Fibroblast of skin of right quadriceps (primary cell): ENCODE measurements around the gene STAG1.
"Not testable (repeated sequence)": the region's sequence is repeated elsewhere in the genome, so short reads cannot be mapped to it uniquely, and the experiment has no call there.

Experiments used
- DNase-seq: peaks from one replicate; pipeline ENCODE4 v3.0.0-alpha.2; 2013

STAG1 gene

DNA sequence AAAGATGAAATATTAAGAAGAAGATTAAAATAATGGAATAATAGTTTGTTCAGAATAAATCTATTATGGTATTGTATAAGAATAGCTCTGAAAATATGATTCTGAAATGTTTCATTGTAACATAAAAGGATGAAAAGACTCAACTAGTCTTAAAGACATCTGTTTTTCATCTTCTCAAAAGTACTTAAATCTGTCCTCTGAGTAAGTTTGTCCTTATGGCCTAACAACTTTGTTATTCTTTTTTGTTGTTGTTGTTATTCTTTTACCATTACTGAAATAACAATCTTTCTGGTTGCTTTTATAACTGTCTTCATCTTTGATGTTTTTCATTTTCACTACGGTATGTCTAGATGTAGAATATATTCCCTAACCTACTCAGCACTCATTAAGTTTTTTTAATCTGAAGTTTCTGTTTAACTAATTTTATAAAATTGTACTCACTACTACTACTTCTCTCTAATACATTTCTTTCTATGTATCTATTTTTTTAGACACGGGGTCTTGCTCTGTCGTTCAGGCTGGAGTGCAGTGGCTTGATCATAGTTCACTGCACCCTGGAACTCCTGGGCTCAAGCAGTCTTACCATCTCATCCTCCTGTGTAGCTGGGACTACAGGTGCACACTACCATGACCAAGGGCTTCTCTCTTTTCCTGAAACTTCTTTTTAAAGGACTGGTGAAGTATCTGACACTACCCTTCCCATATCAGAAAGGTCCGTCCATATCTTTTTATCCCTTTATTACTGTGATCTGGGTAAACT lies 261.4 kb downstream of the STAG1 start:
- DNase-seq, result no peak

DNA sequence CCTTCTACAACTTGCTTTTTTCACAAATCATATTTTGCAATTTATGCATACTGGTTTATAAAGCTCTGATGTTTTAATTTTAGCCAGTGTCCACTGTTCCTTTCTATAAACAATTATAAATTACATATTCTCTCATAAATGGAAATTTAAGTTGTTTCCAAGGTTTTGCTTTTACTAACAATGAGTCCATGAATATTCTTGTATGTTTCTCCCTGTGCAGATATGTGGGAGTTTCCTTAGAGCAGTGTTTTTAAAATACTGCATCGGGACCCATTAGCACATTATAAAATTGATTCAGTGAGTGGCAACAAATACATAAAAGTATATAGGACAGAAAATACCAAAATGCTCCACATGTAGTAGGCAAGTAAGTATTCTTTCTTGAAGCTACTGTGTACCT lies 266.4 kb downstream of the STAG1 start:
- DNase-seq, result no peak

DNA sequence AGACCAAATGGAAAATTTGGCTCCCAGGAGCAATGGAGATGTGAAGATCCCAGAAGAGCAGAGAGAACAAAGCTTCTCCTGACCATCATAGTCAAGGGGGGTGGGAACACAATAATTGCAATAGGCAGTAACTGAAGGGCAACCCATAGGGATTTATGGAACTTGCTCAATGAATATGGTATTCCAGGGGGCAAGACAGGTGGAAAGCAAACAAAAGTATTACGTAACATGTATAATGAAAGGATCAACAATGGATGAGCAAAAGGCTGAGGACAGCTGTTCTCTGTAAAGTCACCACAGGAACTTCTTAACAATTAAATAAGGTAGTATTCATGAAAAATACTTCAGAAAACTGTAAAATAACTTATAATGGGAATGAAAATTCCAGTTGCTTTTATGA lies 275.9 kb downstream of the STAG1 start:
- DNase-seq, result no peak

DNA sequence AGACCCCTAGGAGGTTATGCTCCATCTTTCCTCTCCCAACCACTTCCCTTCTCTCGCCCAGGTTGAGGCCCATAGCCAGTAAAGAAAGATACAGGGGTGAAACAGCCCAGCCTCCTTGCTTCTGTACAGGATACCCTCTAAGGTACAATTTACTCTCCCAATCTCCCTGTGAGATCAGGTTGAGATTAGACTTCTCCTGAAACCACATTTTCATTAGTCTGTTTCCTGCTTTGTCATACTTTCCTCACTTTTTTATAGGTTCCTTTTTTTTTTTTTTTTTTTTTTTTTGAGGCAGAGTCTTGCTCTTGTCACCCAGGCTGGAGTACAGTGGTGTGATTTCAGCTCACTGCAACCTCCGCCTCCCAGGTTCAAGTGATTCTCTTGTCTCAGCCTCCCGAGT lies 277.3 kb downstream of the STAG1 start:
- DNase-seq, result not testable (repeated sequence)

DNA sequence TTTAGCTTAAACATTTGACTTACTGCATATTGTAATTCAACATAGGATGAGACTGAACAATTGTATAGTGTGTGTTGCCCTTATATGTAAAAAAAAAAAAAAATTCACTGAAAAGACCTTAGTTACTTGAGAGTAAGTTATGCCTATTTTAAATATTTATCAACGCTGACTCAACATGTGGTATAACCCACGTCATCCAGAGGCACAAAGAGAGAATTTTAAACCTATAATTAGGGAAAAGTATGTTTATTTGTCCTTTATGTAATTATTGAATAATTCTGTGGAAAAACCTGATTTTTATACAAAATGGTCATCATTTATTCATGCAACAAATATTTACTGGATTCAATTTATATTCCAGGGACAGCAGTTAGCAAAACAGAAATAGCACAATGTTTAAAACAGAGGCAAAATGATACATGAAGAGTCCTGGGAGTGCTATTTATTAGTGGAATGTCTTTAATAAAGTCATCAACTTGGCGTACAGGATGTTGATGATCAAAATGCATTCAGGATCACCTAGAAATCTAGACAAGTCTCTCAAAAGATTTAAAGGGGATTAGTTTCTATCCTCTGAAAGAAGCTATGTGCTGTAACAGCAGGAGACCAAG lies 278.4 kb downstream of the STAG1 start:
- peak; percentile 71 for DNase-seq

DNA sequence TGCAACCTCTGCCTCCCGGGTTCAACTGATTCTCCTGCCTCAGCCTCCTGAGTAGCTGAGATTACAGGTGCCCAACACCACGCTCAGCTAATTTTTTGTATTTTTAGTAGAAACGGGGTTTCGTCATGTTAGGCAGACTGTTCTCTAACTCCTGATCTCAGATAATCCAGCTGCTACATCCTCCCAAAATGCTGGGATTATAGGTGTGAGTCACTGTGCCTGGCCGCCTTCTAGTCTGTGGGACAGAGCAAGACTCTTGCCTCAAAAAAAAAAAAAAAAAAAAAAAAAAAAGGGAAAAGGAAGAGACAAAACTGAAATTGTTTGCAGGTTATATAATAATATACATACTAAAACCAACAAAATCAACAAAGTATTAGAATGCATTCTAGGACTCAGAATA lies 286.9 kb downstream of the STAG1 start:
- DNase-seq, result peak; percentile 17

DNA sequence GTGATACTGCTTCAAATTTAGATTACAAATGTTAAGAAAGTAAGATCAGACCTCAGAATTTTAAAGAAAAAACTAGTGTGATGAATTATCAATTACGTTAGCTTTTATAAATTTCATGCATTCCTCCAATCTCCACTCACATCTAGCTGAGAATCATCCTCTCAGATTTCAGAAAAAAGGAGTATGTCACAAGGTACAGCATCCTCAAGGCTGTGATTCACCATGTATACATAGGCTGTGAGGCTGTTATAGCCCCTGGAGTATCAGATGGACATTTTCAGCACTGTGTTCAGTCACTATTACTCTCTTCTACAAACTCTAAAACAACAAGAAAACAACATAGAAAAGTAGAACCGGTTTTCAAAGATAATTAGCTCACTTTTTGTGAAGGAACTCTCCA lies 287.7 kb downstream of the STAG1 start:
- DNase-seq, result peak; percentile 44

DNA sequence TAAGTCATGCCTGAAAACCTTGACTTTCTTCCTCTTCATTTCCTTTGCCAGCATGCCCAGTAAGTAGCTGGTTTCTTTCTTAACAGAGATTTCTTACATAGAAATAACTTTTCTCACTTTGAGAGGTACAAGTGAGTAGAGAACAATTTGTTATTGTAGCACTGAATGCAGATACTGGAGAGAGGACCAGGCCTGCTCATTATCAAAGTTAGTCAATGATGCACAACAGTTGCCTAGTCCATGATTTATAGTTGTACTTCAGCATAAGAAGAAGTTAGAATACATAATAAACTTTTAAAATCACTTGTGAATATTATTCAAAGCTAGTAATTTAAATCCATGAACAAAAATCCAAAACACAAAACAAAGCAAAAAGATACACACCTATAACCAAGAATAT lies 289.0 kb downstream of the STAG1 start:
- no peak for DNase-seq

DNA sequence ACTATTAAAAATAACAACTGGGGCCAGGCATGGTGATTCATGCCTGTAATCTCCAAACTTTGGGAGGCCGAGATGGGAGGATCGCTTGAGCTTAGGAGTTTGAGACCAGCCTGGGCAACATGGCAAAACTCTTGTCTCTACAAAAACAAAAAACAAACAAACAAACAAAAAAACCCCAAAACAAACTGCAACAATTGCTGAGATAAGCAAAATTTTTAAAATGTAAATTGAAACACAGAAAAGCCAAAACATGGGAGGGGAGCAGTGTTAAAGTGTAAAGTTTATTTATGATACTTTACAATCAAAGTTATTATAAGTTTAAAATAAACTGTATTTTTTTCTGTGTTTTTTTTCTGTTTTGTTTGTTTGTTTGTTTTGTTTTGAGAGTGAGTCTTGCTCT lies 294.4 kb downstream of the STAG1 start:
- DNase-seq, result no peak

DNA sequence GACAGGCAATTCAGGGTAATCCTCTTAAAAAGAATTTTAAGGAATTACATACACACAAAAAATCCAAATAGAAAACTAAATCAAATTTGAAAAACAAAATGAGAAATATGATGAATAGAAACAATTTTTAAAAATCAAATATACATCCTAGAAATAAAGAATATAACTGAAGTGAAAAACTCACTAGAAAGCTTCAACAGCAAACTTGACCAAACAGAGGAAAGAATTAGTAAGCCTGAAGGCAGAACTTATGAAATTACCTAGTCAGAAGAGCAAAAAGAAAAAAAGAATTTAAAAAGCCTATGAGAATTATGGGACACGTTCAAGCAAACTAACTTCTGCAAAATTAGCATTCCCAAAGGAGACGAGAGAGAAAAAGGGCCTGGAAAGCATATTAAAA lies 296.0 kb downstream of the STAG1 start:
- DNase-seq, result no peak

DNA sequence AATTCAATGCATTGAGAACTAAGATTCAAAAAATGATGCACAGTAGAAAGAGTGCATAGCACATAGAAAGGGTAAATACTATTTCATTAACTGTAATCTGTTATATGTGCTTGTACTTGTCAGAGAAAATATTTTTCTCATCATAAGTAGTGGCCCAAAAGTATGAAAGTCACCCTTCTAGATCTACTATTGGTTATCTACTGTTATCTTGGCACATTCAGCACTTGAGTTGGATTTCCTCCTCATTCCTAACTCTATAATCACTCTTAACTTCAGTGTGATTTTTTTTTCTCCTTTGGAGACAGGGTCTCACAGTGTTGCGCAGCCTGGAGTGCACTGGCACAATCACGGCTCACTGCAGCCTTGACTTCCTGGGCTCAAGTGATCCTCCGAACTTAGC lies 307.6 kb downstream of the STAG1 start:
- DNase-seq, result peak; percentile 3

DNA sequence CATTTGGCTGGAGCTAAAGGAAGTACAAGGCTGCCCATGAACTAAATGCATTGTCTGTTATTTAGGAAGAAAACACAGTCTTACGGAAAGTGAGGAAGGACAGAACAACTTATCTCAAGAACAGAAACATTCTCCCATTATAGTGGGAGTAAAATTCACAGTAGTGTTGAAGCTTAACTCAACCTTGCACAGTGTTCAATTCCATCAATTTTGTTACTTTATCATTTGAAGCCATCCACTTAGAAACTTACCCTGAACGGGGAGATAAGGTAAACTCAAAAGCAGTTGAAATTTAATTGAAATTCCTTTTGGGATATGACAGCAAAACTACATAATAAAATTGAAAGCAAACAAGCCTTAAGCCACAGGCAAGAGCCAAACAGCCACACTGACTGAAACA lies 315.1 kb downstream of the STAG1 start:
- no peak for DNase-seq

DNA sequence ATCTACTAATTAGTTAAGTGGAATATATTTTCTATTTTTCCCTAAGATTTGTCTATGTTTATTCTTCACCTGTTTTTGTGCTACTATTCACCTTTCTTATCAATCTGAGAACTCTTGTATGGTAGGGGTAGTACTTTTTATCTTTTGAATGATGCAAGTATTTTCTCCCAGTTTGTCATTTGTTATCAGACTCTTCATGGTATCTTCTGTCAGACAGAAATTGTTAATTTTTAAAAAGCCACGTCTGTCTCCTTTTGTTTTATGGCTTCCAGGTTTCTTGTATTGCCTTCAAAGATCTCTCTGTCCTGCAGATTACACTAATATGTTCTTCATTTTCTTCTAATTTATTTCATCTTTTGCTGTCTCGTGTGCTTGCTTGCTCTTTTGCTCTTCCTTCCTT lies 317.7 kb downstream of the STAG1 start:
- no peak for DNase-seq

DNA sequence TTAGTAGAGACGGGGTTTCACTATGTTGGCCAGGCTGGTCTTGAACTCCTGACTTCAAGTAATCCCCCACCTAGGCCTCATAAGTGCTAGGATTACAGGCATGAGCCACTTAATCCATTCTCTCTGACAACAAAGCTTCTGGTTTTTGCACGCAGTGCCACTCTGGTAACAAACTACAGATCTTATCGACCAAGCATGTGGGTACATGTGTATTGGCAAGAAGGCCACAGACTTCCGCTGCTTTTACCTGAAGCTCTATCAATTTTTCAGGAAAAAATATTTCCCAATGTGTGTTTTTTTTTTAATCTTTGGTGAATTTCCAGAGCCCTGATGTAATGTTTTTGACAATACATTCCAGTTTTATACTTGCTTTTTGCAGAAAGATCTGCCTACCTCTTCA lies 319.5 kb downstream of the STAG1 start:
- DNase-seq, result no peak

DNA sequence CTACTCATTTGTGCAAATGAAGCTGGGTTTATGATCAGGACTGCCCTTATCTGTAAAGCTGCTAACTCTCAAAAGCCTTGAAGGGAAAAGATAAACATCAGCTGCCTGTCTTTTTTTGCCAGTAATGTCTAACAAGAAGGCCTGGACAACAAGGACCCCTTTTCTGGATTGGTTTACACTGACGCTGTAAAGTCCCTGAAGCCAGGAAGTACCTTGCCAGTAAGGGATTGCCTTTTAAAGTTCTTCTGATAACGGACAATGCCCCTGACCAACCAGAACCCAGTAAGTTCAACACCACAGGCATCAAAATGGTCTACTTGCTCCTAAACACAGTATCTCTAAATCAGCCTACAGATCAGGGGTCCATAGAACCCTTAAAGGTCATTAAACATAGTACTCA lies 324.0 kb downstream of the STAG1 start:
- no peak for DNase-seq

DNA sequence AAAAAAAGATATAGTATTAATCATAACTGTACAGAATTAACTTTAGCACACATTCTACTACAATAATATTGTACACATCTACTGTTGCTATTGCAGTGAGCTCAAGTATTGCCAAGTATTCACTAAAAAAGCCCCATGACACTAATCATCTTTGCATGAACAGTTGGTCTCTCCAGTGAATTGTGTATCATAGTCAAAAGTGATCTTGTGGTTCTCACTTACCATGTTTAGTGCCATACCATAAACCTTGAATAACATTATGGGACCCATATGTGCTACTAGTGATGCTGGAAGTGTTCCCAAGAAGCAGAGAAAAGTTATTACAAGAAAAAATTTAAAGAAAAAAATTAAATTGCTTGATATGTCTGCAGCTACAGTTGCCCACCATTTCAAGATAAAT lies 324.9 kb downstream of the STAG1 start:
- DNase-seq, result no peak

DNA sequence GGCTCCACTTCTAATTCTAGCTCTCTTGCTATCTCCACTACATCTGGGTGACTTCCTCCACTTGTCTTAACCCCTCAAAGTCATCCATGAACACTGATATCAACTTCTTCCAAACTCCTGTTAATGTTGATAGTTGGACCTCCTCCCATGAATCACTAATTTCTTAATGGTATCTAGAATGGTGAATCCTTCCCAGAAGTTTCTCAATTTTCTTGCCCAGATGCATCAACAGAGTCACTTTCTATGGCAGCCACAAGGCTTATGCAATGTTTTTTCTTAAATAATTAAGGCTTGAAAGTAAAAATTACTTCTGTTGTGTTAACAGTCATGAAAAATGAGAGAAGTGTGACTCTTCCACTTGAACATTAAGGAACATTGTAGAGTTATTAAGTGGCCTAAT lies 337.7 kb downstream of the STAG1 start:
- DNase-seq, result no peak

DNA sequence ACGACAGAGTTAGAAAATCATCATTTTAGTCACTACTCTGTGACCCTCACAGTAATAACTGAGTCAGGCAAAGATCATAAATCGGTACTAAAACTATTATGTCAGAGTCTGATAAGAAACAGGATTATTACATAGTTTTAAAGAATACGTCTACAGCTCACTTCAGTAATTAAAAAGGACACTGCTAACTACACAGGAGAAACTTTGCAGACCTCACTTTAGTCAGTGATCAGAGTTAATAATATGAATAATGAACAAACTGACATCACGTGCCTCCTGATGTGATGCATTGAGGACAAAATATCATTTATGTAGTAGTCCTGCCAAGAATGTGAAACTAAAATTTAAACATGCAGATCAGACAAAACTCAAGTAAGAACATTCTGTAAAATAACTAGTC lies 339.9 kb downstream of the STAG1 start:
- no peak for DNase-seq

DNA sequence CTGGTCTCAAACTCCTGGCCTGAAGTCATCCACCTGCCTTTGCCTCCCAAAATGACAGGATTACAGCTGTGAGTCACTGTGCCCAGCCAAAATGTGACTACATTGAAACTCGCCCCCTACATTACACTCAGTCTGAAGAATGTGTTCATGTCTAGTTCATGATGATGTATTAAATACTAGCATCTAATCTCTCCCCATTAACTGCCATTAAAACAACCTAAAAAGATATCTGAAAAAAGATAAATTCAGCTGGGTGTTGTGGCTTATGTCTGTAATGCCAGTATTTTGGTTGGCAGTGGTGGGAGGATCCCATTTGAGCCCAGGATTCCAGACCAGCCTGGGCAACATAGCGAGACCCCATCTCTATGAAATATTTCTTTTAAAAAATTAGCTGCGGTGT lies 342.6 kb downstream of the STAG1 start:
- DNase-seq, result no peak

DNA sequence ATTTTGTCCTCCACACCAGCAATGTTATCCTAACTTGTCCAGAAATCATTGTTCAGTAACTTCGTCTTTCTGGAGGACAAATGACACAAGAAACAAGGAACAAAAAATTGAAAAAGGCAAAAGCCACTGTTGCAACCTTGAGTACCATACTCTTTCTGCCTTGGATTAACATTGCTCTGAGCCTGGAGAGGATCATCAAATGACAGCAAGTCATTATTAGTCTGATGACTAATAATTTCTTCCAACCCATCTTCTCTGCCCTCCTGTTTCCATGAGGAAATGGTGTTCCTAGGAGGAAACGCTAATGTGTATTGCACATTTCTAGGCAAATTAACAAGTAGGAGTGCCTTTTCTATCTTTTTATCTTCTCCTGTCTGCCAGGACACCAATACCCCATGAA lies 348.1 kb downstream of the STAG1 start:
- no peak for DNase-seq

DNA sequence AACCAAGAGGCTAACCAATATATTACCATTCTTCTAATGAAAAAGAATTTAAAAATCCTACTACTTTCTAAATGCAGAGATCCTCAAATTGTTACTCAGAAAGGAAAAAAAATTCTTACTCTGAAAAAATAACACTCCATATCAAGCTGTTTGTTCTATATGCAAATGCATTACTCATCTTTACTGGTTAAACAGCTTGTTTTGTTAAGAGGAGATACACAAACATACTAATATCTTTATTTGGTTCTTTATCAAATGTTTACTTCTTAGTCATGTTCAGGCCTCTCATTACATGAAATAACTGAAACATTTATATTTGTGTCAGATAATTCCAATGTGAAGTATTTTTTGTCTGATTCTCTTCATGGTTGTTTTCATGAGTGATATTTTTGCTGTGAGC lies 355.3 kb downstream of the STAG1 start:
- no peak for DNase-seq

DNA sequence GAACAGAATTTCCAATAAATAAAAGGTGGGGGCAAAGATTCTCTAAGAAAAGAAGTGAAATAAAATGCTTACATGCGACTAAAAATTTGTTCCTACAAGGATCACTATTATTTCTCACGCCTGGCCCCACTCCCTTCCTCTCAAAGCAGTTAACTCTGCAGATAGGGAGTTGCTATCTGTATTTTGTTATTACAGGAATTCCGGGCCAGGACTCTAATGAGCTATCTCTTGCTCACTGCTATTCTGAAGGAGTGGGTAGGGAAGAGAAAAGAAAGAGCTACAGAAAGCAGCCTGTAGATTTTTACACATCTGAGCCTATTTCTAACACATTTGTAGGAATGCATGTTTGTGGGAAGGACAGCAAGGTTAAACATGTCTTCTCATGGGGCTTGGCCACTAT lies 361.6 kb downstream of the STAG1 start:
- no peak for DNase-seq

DNA sequence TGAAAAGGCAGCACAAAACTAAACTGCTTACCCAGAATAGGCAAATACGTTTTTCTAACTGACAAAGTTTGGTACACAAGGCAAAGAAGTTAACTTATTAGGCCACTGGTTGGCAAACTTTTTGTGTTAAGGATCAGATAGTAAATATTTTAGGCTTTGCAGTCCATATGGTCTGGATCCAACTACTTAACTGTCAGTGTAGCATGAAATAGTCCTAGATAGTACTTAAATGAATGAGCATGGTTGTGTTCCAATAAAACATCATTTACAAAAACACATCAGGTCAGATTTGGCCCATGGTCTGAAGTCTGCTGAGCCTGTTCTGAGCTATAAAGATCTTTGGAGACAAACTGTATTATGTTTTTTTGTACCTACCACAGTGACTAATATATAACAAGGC lies 365.1 kb downstream of the STAG1 start:
- DNase-seq, result no peak

DNA sequence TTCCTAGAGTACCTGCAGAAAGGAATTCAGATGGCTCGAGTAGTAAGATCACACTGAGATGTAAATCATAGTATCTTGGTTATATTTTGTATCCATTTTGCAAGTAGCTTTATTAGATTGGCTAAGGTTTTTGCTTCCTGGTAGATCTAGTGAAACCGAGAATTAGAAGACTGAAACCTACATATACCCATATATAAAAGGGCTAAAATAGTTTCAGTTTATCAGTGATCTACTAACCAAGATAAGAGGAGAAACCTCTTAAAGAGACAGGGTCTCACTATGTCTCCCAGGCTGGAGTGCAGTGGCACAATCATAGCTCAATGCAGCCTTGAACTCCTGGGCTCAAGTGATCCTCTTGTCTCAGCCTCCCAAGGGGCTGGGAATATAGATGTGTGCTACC lies 366.7 kb downstream of the STAG1 start:
- DNase-seq, result no peak

DNA sequence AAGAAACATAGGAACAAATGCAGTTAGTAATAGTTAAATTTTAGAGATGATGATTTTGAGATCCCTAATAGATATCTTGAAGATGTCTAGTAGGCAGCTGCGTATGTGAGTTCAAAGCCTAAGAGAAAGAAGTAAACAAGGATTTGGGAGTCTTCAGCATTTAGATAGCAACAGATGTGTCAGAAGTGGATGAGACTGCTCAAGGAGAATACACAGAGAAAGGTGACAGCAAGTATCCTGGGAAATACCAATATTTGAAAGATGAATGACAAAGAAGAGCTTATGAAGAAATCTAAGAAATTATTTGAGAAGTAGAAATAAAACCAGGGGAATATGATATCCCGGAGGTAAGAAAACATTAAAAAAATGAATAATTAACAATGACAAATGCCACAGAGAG lies 371.1 kb downstream of the STAG1 start:
- no peak for DNase-seq
